DMS79 (cell line): ENCODE measurements around the gene DSP.

Experiments used
- DNase-seq: peaks from one replicate; lab custom pipeline; 2025; lab: John Stamatoyannopoulos, UW

The DSP gene

DNA sequence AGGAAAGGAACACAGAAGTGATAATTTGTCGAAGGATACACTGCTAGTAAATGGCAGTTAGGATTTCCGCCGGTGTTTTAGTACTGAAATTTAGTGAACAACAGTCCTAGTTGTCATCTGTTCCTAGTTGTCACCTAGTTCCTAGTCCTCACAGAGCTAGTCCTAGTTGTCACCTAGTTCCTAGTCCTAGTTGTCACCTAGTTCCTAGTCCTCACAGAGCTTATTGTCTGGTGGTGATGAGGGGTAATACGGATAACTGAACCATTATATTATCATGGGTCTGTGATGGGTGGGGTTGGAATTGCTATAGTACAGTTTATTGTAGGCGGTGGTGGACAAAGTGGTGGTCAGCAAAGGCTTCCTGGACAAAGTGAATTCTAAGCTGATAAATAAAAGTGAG is 50.3 kb downstream of the DSP start:
- DNase-seq: no peak

- no peak for DNase-seq
Measured at GRCh38 chr6:7593229-7593628, 51.8 kb downstream of the DSP start.

DNA sequence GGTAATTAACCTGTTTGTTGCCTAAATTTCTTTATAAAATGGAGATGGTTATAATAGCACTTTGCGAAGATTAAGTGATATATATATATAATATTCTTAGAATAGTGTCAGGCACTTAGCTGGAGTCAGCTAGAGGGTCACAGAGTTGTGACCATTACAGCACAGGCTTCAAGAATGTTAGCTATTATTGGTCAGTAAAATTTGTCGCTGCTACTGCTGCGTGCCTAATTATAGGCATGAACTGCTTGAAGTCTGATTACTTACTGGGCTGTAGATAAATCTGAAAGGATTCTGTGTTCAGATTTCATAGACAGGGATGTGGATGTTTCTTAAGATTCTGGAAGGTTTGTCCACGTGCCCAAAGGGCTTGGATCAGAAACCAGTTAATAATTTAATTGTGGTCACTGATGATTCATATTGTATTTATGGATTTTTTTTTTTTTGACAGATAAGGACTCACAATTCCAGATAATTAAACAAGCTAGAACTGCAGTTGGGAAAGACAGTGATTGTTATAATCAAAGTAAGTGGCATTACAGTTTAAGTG is 53.2 kb downstream of the DSP start:
- no peak for DNase-seq

DNA sequence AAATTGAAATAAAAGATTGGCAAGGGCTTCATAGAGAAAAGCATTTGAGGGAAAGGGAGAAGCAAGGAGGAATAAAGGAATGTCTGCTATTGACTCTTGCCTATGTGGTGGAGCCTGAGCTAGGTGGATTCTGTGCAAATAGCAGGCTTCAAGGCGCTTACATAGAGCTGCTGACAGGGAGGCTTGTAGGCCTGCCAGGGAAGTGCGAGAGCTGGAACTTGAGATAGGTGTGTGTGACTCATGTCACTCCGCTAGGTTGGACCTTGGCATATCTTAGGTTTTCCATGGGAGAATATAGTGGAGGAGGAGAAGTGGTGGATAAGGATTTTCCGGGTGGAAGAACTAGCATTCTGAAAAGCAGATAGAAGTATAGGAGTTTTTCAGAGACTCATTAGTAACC is 62.5 kb downstream of the DSP start:
- no peak for DNase-seq

- DNase-seq: no peak
Measured at GRCh38 chr6:7604506-7604905, 63.0 kb downstream of the DSP start.

DNA sequence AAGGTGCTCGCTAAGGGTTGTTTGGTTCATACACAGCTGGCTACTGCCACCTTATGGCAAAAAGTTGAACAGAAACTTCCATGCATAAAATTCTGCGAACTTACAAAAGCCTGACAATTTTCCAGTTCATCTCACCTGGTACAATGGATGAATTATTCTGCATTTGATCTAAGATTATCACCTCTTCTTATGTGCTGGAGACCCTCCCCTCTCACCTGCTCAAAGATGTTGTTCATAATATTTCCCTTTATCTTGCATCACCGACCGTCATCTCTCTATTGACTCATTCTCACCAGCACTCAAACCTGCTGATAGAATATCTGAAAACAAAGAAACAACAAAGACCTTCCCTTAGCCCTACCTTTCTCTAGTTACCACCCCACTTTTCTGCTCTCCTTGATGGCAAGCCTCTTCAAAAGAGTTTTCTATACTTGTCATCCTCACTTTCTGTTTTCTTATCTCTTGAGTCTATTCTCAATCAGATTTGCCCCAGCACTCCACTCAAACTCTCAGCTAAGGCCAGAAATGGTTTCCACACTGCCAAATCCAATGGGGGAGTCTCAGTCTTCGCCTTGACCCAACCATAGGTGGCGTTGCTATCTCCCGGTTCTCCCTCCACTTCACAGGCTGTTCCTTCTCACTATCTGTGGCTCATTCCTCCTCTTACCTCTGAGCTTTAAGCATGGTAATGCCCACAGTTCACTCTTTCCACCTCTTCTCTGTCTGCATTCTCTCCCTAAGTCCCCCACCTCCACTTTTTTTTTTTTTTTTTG is 74.3 kb downstream of the DSP start:
- peak; percentile 3 for DNase-seq

DNA sequence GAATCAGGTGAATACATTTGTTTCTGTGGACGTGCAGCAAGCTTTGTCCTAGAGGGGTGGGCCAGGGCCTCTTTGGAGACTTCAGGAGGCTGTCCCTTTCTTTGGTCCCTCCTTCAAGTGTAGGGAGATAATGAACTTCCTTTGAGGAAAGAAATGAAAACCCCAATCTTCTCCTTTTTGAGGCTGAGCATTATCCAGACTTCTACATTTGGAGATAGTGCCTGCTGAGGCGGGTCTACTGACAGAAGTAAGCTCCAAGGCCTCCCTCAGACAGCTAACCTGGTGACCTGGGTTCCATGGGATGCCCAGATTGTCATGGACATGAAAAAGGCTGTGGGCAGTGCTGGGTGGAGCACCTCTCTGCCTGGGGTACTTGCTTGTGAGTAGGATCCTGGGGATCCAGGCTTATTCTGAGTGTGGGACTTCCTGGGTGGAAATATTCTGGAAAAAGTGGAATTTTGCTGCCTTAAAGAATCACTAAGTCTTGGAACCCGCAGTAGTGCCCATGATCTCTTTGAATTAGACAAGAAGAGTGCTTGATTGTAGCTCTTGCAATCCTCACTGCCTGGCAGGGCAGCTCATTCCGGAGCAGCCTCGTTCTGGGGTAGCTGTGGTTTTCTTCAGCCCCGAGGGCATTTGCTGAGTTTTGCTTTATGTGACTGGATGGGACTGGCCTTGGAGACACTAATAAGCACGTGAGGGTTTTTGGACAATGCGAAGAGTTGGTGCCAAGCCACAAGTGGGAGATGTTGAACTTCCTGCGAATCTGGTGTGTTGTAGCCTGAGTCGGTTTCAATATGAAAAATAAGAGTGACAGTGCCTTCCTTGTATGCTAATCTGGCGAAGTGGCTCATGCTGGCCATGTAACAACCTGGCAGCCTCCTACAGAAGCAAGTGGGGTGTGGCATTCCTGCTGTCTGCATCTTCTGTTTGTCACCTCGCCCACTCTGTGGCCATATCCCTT is 76.6 kb downstream of the DSP start:
- DNase-seq: peak; percentile 58

- DNase-seq: no peak
Measured at GRCh38 chr6:7621761-7622160, 80.3 kb downstream of the DSP start.

DNA sequence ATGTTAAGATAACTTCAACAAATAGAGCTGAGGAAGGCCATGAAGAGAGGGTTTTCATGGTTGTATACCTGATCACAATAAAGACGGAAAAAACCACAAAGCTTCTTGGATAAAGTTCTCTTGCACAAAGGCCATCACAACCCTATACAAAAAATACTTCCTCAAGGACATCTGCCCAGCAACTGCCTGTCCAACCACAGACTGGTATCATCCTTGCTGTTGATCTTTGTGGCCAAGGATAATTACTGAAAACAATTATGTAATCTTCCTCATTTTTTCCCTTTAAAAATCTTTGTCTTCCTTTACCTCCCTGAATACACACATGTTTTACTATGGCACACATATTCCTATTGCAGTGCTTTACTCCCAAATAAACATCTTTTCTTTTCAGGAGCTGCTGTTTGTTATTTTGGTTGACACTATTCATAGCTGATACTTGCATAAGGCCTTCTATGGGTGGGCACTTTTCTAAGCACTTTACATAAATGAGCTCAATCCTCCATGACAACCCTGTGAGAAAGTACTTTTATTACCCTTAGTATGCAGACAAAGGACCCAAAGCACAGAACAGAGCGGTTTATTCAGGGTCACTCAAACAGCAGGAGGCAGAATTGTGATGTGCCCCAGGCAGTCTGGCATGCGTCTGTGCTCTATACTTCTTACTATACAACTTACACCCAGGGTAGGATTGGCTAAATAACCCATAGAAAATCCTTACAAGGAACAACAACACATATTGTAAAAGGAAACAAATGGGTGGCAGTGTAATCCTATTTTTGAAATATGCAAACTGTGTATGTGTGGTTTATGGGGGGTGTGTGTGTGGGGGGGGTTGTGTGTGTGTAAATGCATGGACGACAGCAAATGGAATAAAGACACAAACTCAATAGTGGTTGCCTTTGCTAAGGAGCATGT is 83.6 kb downstream of the DSP start:
- no peak for DNase-seq

DNA sequence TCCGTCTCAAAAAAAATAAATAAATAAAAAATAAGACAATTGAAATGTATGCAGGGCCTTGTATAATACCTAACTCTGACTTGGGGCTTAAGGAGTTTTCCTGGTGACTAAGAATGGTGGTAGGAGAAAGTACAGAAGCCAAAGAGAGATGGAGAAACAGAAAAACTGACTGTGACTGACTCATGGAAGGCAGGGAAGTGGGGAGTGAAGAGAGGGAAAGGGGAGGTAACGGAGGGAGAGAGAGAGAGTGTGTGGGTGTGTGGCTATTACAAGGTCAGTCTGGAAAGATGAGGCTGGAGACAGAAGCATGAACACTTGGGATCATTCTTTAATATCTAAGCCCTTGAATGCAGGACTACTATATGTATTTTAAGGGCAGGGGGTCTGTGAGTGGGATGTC is 87.0 kb downstream of the DSP start:
- DNase-seq: no peak

DNA sequence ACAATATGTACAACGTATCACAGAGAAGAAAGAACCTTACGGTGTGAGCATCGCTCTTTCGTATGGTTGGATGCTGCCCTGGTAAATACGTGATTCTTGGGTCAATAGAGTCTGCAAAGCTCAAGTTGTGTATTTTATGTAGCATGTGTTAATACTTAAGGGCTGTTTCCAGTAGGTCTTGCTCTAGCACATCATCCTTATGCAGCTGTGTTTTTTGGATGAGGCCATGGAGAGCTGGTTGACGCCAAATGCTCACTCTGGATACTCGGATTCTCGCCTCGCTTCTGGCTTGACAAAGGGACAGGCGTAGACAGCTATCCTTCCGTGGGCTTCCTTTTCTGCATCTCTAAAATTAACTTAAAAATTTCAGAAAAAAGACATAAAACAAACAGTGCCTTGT is 87.4 kb downstream of the DSP start:
- no peak for DNase-seq

DNA sequence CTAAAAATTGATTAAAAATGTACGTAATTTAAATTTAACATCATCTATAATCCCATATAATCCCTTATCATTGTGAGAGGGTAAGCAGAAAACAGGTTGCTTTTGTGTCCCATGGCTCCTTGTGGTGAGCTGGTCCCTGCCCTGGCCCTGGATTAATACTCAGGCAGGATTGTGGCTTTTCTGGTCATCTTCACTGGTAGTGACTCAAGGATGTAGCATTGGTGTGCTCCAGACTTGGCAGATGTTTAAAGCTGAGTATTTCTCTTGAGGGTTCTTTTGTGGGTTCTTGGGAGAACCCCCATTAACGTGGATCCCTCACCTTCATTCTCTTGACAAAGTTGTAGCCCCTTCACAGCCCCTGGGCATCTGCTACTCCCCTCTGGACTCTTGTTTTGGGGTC is 87.8 kb downstream of the DSP start:
- no peak for DNase-seq

DNA sequence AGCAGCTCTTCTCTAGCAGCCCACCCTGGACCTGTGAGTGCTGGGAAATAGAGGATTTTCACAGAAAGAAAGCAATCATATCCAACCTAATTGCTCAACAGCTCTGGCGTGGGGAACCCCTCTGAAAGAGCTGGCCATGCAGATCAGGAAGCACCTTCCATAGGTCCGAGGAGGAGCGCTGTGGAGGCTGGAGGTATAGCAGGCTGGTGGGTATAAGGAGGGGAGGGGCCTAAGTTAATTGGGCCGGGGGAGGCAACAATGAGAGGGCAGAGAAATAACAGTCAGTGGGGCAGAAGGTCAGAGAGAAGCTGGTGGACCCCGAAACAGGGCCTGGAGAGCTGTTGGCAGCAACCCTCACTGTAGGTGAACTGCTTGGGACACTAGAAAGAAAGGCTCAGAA is 89.3 kb downstream of the DSP start:
- DNase-seq: no peak

DNA sequence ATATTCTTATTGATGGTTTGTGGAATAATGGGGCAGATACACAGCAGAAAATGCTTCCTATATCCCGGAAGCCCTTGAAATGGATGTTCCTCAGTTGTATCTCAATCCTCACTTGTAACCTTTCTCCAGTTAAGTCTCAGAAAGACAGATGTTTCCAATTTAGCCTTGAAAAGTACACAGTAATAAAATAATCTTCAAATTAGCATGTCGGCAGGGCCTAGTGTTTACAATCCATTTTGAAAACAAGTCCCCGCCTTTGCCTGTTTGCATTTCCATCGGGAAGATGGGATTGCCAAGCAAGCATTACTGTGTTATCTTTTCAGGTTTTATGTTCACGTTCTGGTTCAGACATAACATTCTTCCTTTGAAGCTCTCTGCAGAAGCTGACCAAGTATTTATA is 90.0 kb downstream of the DSP start:
- no peak for DNase-seq

DNA sequence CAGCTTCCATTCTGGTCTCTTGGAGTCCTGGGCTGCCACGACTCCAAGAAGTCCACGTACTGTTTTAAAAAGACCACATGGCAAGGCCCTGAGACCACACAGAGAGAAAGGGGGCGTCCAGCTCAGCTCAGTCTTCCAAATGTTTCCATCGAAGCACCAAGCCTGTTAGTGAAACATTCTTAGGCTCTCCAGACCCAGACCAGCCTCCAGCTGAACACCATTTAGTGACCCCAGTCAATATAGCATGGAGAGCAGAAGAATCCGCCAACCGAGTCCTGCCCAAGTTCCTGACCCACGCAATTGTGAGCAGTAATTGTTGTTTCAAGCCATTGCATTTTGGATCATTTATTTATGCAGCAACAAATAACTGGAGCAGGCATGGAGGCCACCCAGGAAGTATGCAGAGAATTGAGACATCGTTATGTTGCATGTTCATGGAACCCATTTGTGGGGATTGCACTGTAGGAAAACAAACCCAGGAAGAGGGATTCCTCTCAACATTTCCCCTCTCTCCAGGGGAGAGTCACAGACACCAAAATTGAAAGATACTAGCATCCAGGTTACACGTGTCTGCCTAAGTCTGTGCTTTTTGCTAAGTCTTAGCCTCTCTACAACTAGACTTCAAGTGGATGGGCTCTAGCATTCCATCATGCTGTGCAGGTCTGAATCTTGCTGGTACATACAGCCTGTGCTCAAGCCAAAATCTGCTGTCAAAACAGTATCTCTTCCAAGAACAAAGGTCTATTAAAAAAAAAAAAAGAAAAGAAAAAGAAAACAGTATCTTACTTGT is 91.2 kb downstream of the DSP start:
- DNase-seq: no peak

- DNase-seq: no peak
Measured at GRCh38 chr6:7633361-7633760, 91.9 kb downstream of the DSP start.

- DNase-seq: no peak
Measured at GRCh38 chr6:7636151-7636550, 94.7 kb downstream of the DSP start.
